CD4-positive, CD25-positive, alpha-beta regulatory T cell (primary cell): ENCODE results near the gene NCKAP5. TPM values are rescaled to one million over a fixed set of nuclear protein-coding genes. Genes with fewer than 3 reads are reported as not detected.

Source experiments
- ATAC-seq, 2 donors: fragments of 150-1000 bp; cut with Tn5 transposase; one replicate each; pipeline ENCODE4 v1.10.0; 2021; ENCODE audit warnings: low read depth in 2 of 2, moderate number of reproducible peaks in 2 of 2, moderate library complexity in 1 of 2
- DNase-seq, 3 donors: peaks; one replicate each; pipeline versions ENCODE4 v3.0.0 to v3.0.0-alpha.2; 2012 to 2022; ENCODE audit warnings: mixed read lengths in 1 of 3
- H3K27ac ChIP-seq: one replicate; pipeline ENCODE4 v1.7.0; 2013; ENCODE audit warnings: mild to moderate bottlenecking, low read length; ENCODE audit not compliant: insufficient read depth, poor library complexity, severe bottlenecking
- H3K27me3 ChIP-seq: one replicate; pipeline ENCODE4 v1.7.0; 2013; ENCODE audit warnings: low read length; ENCODE audit not compliant: control insufficient read depth, insufficient read depth
- H3K36me3 ChIP-seq: one replicate; pipeline ENCODE4 v1.7.0; 2013; ENCODE audit warnings: mild to moderate bottlenecking, low read length, moderate library complexity; ENCODE audit not compliant: control insufficient read depth, insufficient read depth
- H3K4me1 ChIP-seq: 2 replicates; pipeline ENCODE4 v1.7.0; 2013; ENCODE audit warnings: mild to moderate bottlenecking, low read length; ENCODE audit not compliant: insufficient read depth, control insufficient read depth, poor library complexity, severe bottlenecking
- H3K4me3 ChIP-seq: one replicate; pipeline ENCODE4 v1.7.0; 2013; ENCODE audit warnings: low read depth, mild to moderate bottlenecking, low read length, moderate library complexity
- H3K9me3 ChIP-seq, 2 experiments: 1 replicate in 1 of 2; 2 replicates in 1 of 2; pipeline ENCODE4 v1.7.0; 2013; ENCODE audit warnings: low read length in 2 of 2, mild to moderate bottlenecking in 1 of 2, moderate library complexity in 1 of 2; ENCODE audit not compliant: control insufficient read depth in 2 of 2
- H3K27ac Mint-ChIP-seq, 3 donors: one replicate each; pipeline ENCODE4 v1.8.0; 2020 to 2022; ENCODE audit warnings: mild to moderate bottlenecking in 3 of 3, mixed read lengths in 3 of 3, moderate library complexity in 2 of 3
- H3K27me3 Mint-ChIP-seq: one replicate; pipeline ENCODE4 v1.8.0; 2022; ENCODE audit warnings: mild to moderate bottlenecking, mixed read lengths
- H3K36me3 Mint-ChIP-seq: one replicate; pipeline ENCODE4 v1.8.0; 2020; ENCODE audit warnings: mixed read lengths
- H3K4me1 Mint-ChIP-seq, 4 donors: one replicate each; pipeline ENCODE4 v1.8.0; 2020 to 2022; ENCODE audit warnings: mixed read lengths in 4 of 4, mild to moderate bottlenecking in 1 of 4
- H3K4me3 Mint-ChIP-seq, 4 donors: one replicate each; pipeline ENCODE4 v1.8.0; 2020 to 2022; ENCODE audit warnings: mild to moderate bottlenecking in 4 of 4, mixed read lengths in 4 of 4, moderate library complexity in 3 of 4
- H3K9me3 Mint-ChIP-seq, 7 donors: one replicate each; pipeline ENCODE4 v1.8.0; 2020 to 2022; ENCODE audit warnings: mixed read lengths in 7 of 7, mild to moderate bottlenecking in 3 of 7, moderate library complexity in 2 of 7
- polyA plus RNA-seq, 4 donors: library from polyadenylated mRNA; unstranded; fragments of 300-500 nt; fragmentation: Illumina TruSeq; gene quantifications; one replicate each; pipeline ENCODE4 v1.2.3, GENCODE V29; 2021
- total RNA-seq: library from RNA; stranded (reverse); gene quantifications from one replicate; pipeline ENCODE4 v1.2.3, GENCODE V29; 2022

Gene NCKAP5
- total and polyA plus RNA-seq, 5 donors from 2014 or later: not detected

DNA sequence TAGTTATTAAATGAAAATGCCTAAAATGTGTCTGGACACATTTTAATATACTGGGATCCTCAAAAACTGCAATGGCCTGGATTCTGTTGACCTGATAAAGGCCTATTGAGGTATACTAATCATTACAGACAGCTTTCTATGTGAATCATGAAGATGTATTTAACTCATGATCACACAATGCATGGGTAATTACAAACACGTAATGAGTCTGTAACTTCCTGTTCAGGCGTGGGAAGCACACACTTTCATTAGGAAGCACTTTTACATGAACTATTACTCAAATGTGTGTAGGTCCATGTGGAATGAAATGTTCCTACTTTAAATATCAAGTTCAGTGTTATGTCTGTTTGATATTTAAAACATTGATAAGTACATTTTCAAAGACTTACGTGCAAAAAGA lies 108.7 kb downstream of the NCKAP5 start:
- Histone ChIP-seq H3K27me3 (no peaks in the 10 kb centered on the region), H3K4me3 (no peak overlapping the region), H3K27ac (no peak overlapping the region), H3K36me3 (no peaks in the 10 kb centered on the region), H3K9me3 (no peaks in the 10 kb centered on the region), H3K4me1 (no peaks in the 10 kb centered on the region)
- Mint-ChIP-seq H3K27me3 (no peaks in the 10 kb centered on the region), H3K4me1 (no peaks in the 10 kb centered on the region), H3K4me3 (no peak overlapping the region), H3K9me3 (peaks cover under 1 to 7% (median 2%) of the 10 kb centered on the region in 7 donors), H3K27ac (no peak overlapping the region), H3K36me3 (no peaks in the 10 kb centered on the region)
- no peak for DNase-seq
- ATAC-seq: no peak

DNA sequence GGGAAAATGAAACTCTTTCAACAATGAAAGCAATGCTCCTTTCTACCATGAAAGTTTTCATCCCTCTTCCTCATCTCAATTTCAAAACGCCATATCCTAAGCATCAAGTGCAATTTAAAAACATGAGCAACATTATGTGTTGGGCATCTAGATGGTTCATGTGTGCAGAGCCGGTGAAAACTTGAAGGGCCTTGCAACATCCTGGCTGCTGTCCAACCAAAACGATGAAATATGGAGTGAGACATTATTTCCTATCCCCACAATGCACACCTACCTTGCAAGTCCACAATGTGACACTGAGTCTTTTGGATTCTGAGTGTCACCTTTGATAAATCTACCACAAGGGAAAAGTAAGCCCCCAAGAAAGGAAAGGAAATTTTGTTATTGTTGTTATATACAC lies 110.0 kb downstream of the NCKAP5 start:
- no peak overlapping the region for H3K27ac ChIP-seq
- H3K36me3 ChIP-seq: no peaks in the 10 kb centered on the region
- ATAC-seq (no peak), DNase-seq (no peak)
- H3K4me3 ChIP-seq: no peak overlapping the region
- Mint-ChIP-seq H3K4me3 (no peak overlapping the region), H3K27ac (no peak overlapping the region), H3K4me1 (no peaks in the 10 kb centered on the region), H3K36me3 (no peaks in the 10 kb centered on the region), H3K9me3 (peaks cover 1 to 7% (median 2%) of the 10 kb centered on the region in 7 donors), H3K27me3 (peaks cover under 1% of the 10 kb centered on the region)
- no peaks in the 10 kb centered on the region for H3K9me3 ChIP-seq
- H3K27me3 ChIP-seq: no peaks in the 10 kb centered on the region
- H3K4me1 ChIP-seq: no peaks in the 10 kb centered on the region

GRCh38 chr2:133457861-133458260 lies 110.4 kb downstream of the NCKAP5 start:
- H3K4me3 ChIP-seq: no peak overlapping the region
- Mint-ChIP-seq H3K4me1 (no peaks in the 10 kb centered on the region), H3K27ac (no peak overlapping the region), H3K4me3 (no peak overlapping the region), H3K9me3 (peaks cover 1 to 10% (median 2%) of the 10 kb centered on the region in 7 donors), H3K36me3 (no peaks in the 10 kb centered on the region), H3K27me3 (peaks cover 4% of the 10 kb centered on the region)
- H3K9me3 ChIP-seq: no peaks in the 10 kb centered on the region
- DNase-seq (no peak), ATAC-seq (no peak)
- H3K27ac ChIP-seq: no peak overlapping the region
- H3K36me3 ChIP-seq: no peaks in the 10 kb centered on the region
- H3K27me3 ChIP-seq: no peaks in the 10 kb centered on the region
- H3K4me1 ChIP-seq: no peaks in the 10 kb centered on the region

DNA sequence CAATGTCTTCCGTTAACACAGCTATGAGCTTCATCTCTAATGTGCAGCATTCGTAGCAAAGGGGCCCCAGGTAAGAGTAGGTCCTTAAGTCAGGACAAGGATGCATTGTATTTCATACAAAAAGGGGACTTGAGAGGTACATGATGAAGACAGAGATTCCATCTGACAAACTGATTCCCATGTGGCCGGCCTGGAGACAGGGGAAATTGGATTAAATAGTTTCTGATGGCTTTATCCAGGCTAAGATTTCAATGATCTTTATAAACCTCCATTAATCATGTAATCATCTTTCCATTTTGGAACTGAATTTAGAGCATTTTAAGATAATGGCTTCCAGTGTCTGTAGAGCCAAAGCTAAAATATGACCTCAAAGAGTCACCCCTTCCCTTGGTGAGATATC lies 111.3 kb downstream of the NCKAP5 start:
- DNase-seq (no peak), ATAC-seq (no peak)
- no peaks in the 10 kb centered on the region for H3K9me3 ChIP-seq
- Mint-ChIP-seq H3K27me3 (peaks cover 4% of the 10 kb centered on the region), H3K4me1 (no peaks in the 10 kb centered on the region), H3K4me3 (no peak overlapping the region), H3K36me3 (no peaks in the 10 kb centered on the region), H3K27ac (no peak overlapping the region), H3K9me3 (peaks cover 0 to 12% (median 2%) of the 10 kb centered on the region in 7 donors)
- no peaks in the 10 kb centered on the region for H3K4me1 ChIP-seq
- no peak overlapping the region for H3K27ac ChIP-seq
- no peaks in the 10 kb centered on the region for H3K36me3 ChIP-seq
- H3K4me3 ChIP-seq: no peak overlapping the region
- H3K27me3 ChIP-seq: no peaks in the 10 kb centered on the region

GRCh38 chr2:133456156-133456555 lies 112.1 kb downstream of the NCKAP5 start:
- no peaks in the 10 kb centered on the region for H3K4me1 ChIP-seq
- no peaks in the 10 kb centered on the region for H3K36me3 ChIP-seq
- Mint-ChIP-seq H3K4me1 (no peaks in the 10 kb centered on the region), H3K27me3 (peaks cover 4% of the 10 kb centered on the region), H3K9me3 (peaks cover 0 to 12% (median 1%) of the 10 kb centered on the region in 7 donors), H3K4me3 (no peak overlapping the region), H3K36me3 (no peaks in the 10 kb centered on the region), H3K27ac (no peak overlapping the region)
- H3K27me3 ChIP-seq: no peaks in the 10 kb centered on the region
- no peak for DNase-seq
- H3K27ac ChIP-seq: no peak overlapping the region
- H3K4me3 ChIP-seq: no peak overlapping the region
- no peak for ATAC-seq
- H3K9me3 ChIP-seq: no peaks in the 10 kb centered on the region

GRCh38 chr2:133453032-133453431 lies 115.2 kb downstream of the NCKAP5 start:
- no peaks in the 10 kb centered on the region for H3K36me3 Mint-ChIP-seq
- ATAC-seq (no peak), DNase-seq (no peak)
- H3K27ac ChIP-seq: no peak overlapping the region
- H3K27me3 Mint-ChIP-seq: peaks cover 4% of the 10 kb centered on the region
- no peak overlapping the region for H3K4me3 Mint-ChIP-seq
- no peak overlapping the region for H3K27ac Mint-ChIP-seq
- no peaks in the 10 kb centered on the region for H3K4me1 ChIP-seq
- no peak overlapping the region for H3K4me3 ChIP-seq
- no peaks in the 10 kb centered on the region for H3K27me3 ChIP-seq
- no peaks in the 10 kb centered on the region for H3K9me3 ChIP-seq
- H3K9me3 Mint-ChIP-seq: peaks cover 0 to 12% (median 2%) of the 10 kb centered on the region in 7 donors
- H3K4me1 Mint-ChIP-seq: no peaks in the 10 kb centered on the region
- no peaks in the 10 kb centered on the region for H3K36me3 ChIP-seq

- Mint-ChIP-seq H3K27ac (no peak overlapping the region), H3K36me3 (no peaks in the 10 kb centered on the region), H3K27me3 (peaks cover 4% of the 10 kb centered on the region), H3K9me3 (peaks cover 0 to 12% (median 2%) of the 10 kb centered on the region in 7 donors), H3K4me1 (no peaks in the 10 kb centered on the region), H3K4me3 (no peak overlapping the region)
- ATAC-seq (no peak), DNase-seq (no peak)
- no peak overlapping the region for H3K4me3 ChIP-seq
- no peaks in the 10 kb centered on the region for H3K27me3 ChIP-seq
- no peaks in the 10 kb centered on the region for H3K36me3 ChIP-seq
- no peaks in the 10 kb centered on the region for H3K4me1 ChIP-seq
- no peaks in the 10 kb centered on the region for H3K9me3 ChIP-seq
- H3K27ac ChIP-seq: no peak overlapping the region
These were observed 115.7 kb downstream of the NCKAP5 start for GRCh38 chr2:133452583-133452982.

GRCh38 chr2:133452146-133452545 lies 116.1 kb downstream of the NCKAP5 start:
- no peaks in the 10 kb centered on the region for H3K36me3 Mint-ChIP-seq
- H3K27me3 ChIP-seq: no peaks in the 10 kb centered on the region
- H3K27me3 Mint-ChIP-seq: peaks cover 4% of the 10 kb centered on the region
- no peak overlapping the region for H3K4me3 ChIP-seq
- no peaks in the 10 kb centered on the region for H3K4me1 ChIP-seq
- H3K4me3 Mint-ChIP-seq: no peak overlapping the region
- no peaks in the 10 kb centered on the region for H3K9me3 ChIP-seq
- no peak overlapping the region for H3K27ac Mint-ChIP-seq
- no peaks in the 10 kb centered on the region for H3K36me3 ChIP-seq
- DNase-seq: no peak
- H3K9me3 Mint-ChIP-seq: peaks cover 0 to 12% (median 2%) of the 10 kb centered on the region in 7 donors
- ATAC-seq: no peak
- H3K27ac ChIP-seq: no peak overlapping the region
- H3K4me1 Mint-ChIP-seq: no peaks in the 10 kb centered on the region
